BLaER1 (cell line): ENCODE measurements around the gene P2RX4.
"Not testable (repeated sequence)": the region's sequence is repeated elsewhere in the genome, so short reads cannot be mapped to it uniquely, and the experiment has no call there.

Experiments
- H3K27ac ChIP-seq: shearing (Covaris generic); formaldehyde crosslinking; 2 replicates; pipeline ENCODE4 v1.8.1; 2022
- H3K27me3 ChIP-seq: shearing (Covaris generic); formaldehyde crosslinking; 2 replicates; pipeline ENCODE4 v1.8.1; 2022
- H3K36me3 ChIP-seq: shearing (Covaris generic); formaldehyde crosslinking; 2 replicates; pipeline ENCODE4 v1.8.1; 2022
- H3K4me1 ChIP-seq: shearing (Covaris generic); formaldehyde crosslinking; 2 replicates; pipeline ENCODE4 v1.8.1; 2022
- H3K4me2 ChIP-seq: shearing (Covaris generic); formaldehyde crosslinking; 2 replicates; pipeline ENCODE4 v1.8.1; 2022
- H3K4me3 ChIP-seq: shearing (Covaris generic); formaldehyde crosslinking; 2 replicates; pipeline ENCODE4 v1.8.1; 2022
- H3K9ac ChIP-seq: shearing (Covaris generic); formaldehyde crosslinking; 2 replicates; pipeline ENCODE4 v1.8.1; 2022
- H3K9me3 ChIP-seq: shearing (Covaris generic); formaldehyde crosslinking; 2 replicates; pipeline ENCODE4 v1.8.1; 2022
- H4K20me1 ChIP-seq: shearing (Covaris generic); formaldehyde crosslinking; 2 replicates; pipeline ENCODE4 v1.8.1; 2022
- Cebpa-rat ChIP-seq: shearing (Covaris generic); IDR thresholded peaks from 2 replicates; pipeline ENCODE4 v1.8.1; 2022

Gene P2RX4

DNA sequence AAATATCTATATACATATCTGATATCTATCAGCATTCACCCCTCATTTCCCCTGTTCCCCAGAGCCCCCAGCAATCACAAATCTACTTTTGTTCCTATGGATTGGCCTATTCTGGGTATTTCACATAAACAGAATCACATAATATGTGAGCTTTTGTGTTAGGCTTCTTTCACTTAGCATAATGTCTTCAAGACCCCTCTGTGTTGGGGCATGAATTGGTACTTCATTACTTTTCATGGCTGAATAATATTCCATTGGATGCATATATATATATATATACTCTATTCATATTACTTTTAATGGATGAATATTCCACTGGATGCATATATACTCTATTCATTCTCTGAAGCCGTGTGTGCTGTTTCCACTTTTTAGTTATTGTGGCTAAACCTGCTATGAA lies 57.9 kb downstream of the P2RX4 start:
- H3K36me3 ChIP-seq: peaks cover 100% of the 10 kb centered on the region
- no peaks in the 10 kb centered on the region for H3K4me1 ChIP-seq
- no peak overlapping the region for H3K4me3 ChIP-seq
- peaks cover 37% of the 10 kb centered on the region for H4K20me1 ChIP-seq
- no peaks in the 10 kb centered on the region for H3K9me3 ChIP-seq
- H3K9ac ChIP-seq: no peak overlapping the region
- no peak overlapping the region for H3K27ac ChIP-seq
- TF ChIP-seq Cebpa-rat: no peak
- no peaks in the 10 kb centered on the region for H3K27me3 ChIP-seq
- H3K4me2 ChIP-seq: no peak overlapping the region

DNA sequence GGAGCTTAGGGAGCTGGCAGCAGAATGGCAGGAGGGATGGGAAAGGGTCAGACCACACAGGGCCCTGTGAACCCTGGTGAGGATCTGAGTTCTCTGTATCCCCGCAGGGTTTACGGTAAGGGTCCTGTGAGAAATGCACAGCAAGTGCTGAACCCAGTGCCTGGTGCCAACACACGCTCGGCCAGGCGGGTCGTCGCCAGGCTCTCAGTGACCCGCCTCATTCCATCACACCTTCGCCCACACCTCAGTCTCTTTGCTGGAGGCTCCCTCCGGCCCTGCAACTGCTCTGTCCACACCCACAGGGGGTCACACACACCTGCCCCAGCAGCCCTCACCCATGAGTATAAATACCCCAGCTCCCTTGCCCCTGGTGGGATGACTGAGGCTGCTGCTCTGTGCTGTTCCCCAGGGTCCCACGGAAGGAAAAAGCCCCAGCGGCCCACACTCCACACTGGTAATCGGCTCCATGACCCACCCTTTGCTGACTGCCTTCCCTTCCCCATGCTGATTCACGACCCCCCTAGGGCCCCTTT lies 63.5 kb downstream of the P2RX4 start:
- Histone ChIP-seq H3K27me3 (no peaks in the 10 kb centered on the region), H3K36me3 (peaks cover 97% of the 10 kb centered on the region), H4K20me1 (peaks cover 86% of the 10 kb centered on the region), H3K9me3 (no peaks in the 10 kb centered on the region), H3K4me3 (no peak overlapping the region), H3K4me1 (no peaks in the 10 kb centered on the region), H3K27ac (no peak overlapping the region), H3K9ac (no peak overlapping the region), H3K4me2 (no peak overlapping the region)
- no peak for TF ChIP-seq Cebpa-rat

GRCh38 chr12:121274036-121274763 lies 64.3 kb downstream of the P2RX4 start:
- H3K4me3 ChIP-seq: no peak overlapping the region
- H3K4me2 ChIP-seq: no peak overlapping the region
- no peaks in the 10 kb centered on the region for H3K4me1 ChIP-seq
- peaks cover 86% of the 10 kb centered on the region for H4K20me1 ChIP-seq
- no peak for TF ChIP-seq Cebpa-rat
- H3K9me3 ChIP-seq: no peaks in the 10 kb centered on the region
- H3K36me3 ChIP-seq: peaks cover 97% of the 10 kb centered on the region
- no peaks in the 10 kb centered on the region for H3K27me3 ChIP-seq
- no peak overlapping the region for H3K9ac ChIP-seq
- H3K27ac ChIP-seq: no peak overlapping the region

DNA sequence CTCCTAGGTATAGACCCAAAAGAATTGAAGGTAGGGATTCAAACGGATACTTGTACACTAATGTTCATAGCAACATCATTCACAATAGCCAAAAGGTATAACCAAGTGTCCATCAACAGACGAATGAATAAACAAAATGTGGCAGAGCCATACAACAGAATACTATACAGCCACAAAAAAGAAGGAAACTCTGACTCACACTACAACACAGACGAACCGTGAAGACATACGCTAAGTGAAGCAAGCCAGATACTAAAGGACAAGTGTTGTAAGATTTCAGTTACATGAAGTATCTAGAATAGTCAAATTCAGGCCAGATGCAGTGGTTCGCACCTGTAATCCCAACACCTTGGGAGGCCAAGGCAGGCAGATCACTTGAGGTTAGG lies 67.4 kb downstream of the P2RX4 start:
- no peaks in the 10 kb centered on the region for H3K27me3 ChIP-seq
- no peak overlapping the region for H3K4me3 ChIP-seq
- H3K9ac ChIP-seq: no peak overlapping the region
- H4K20me1 ChIP-seq: peaks cover 99% of the 10 kb centered on the region
- no peak for TF ChIP-seq Cebpa-rat
- no peak overlapping the region for H3K27ac ChIP-seq
- H3K4me2 ChIP-seq: no peak overlapping the region
- H3K4me1 ChIP-seq: no peaks in the 10 kb centered on the region
- peaks cover 87% of the 10 kb centered on the region for H3K36me3 ChIP-seq
- no peaks in the 10 kb centered on the region for H3K9me3 ChIP-seq

DNA sequence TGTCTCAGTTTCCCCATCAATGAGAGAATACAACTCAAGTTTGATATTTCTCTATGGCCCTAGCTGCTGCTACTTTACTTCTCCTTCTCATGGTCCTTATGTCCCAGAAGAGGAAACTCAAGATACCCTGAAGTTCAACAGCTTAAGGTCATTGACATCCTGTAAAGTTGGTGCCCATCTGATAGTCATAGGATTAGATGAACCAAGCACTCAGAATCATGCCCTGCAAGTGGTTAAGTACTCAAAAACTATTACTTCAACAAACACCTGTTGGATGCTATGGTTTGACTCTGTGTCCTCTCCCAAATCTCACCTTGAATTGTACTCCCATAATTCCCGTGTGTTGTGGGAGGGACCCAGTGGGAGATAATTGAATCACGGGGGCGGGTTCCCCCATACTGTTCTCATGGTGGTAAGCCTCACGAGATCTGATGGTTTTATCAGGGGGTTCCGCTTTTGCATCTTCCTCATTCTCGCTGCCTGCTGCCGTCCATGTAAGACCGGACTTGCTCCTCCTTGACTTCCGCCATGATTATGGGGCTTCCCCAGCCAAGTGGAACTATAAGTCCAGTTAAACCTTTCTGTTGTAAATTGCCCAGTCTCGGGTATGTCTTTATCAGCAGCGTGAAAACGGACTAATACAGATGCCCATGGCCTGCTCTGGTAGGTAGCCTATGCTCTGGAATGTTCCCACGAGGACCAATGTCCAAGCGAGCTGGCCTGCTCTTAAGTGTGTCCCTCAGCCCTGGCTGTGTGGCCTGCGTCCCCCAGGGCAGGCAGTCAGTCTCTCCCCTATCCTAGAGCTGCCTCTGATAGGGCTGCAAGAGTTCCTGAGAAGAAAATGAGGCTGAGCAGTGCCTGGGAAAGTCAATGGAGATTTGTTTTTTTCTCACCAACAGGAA lies 68.5 kb downstream of the P2RX4 start:
- Histone ChIP-seq H3K36me3 (peaks cover 86% of the 10 kb centered on the region), H3K27me3 (no peaks in the 10 kb centered on the region), H3K9me3 (no peaks in the 10 kb centered on the region), H3K9ac (no peak overlapping the region), H4K20me1 (peaks cover 99% of the 10 kb centered on the region), H3K4me3 (no peak overlapping the region), H3K27ac (no peak overlapping the region), H3K4me1 (no peaks in the 10 kb centered on the region), H3K4me2 (no peak overlapping the region)
- TF ChIP-seq Cebpa-rat: no peak

DNA sequence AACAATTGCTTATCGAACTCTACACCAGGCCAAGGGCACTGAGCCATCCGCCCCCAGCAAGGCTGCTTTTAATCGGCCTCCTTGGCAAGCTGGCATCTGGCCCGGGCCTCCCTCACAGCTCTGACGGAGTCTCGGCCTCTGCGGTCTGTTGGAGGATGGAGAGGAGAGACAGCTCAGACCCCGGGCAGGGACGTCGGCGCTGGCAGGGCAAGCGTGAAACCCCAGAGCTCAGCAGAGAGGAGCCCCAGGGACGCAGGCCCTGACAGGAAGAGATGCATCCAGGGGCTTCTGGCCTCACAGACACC lies 69.1 kb downstream of the P2RX4 start:
- H4K20me1 ChIP-seq: peaks cover 99% of the 10 kb centered on the region
- H3K9ac ChIP-seq: no peak overlapping the region
- no peak for TF ChIP-seq Cebpa-rat
- H3K4me3 ChIP-seq: no peak overlapping the region
- no peak overlapping the region for H3K27ac ChIP-seq
- no peak overlapping the region for H3K4me2 ChIP-seq
- H3K36me3 ChIP-seq: peaks cover 86% of the 10 kb centered on the region
- H3K4me1 ChIP-seq: no peaks in the 10 kb centered on the region
- H3K9me3 ChIP-seq: no peaks in the 10 kb centered on the region
- H3K27me3 ChIP-seq: no peaks in the 10 kb centered on the region

DNA sequence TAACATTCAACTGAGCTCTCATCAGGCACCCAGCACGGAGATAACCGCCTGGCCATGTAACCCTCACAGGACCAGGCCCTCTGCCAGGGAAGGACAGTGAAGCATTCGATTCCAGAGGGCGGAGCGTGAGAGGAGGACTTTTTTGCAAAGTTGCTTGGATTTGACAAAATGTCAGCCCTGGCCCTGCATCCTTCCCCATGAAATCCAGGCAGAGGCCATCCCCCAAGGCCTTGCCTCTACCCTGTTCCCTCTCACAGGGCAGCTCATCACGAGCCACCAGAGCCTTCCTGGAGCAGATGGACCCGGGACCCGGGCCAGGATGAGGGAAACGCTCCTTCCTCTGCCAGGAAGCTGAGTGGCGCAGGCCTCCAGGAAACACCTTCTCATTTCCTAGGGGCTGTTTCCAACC lies 69.6 kb downstream of the P2RX4 start:
- Histone ChIP-seq H3K4me1 (no peaks in the 10 kb centered on the region), H3K4me2 (no peak overlapping the region), H3K27ac (no peak overlapping the region), H4K20me1 (peaks cover 99% of the 10 kb centered on the region), H3K36me3 (peaks cover 86% of the 10 kb centered on the region), H3K9me3 (no peaks in the 10 kb centered on the region), H3K4me3 (no peak overlapping the region), H3K27me3 (no peaks in the 10 kb centered on the region), H3K9ac (no peak overlapping the region)
- TF ChIP-seq Cebpa-rat: no peak

GRCh38 chr12:121280531-121280930 lies 70.6 kb downstream of the P2RX4 start:
- not testable (repeated sequence) for H3K27me3 ChIP-seq, H3K27ac ChIP-seq, H3K9ac ChIP-seq, H3K9me3 ChIP-seq, H3K4me3 ChIP-seq, H3K4me2 ChIP-seq, H3K4me1 ChIP-seq
- Histone ChIP-seq H4K20me1 (peaks cover 99% of the 10 kb centered on the region), H3K36me3 (peaks cover 86% of the 10 kb centered on the region)

- H3K9ac ChIP-seq, H3K9me3 ChIP-seq, H3K4me1 ChIP-seq, H3K4me2 ChIP-seq, H3K4me3 ChIP-seq, H3K27me3 ChIP-seq, H3K27ac ChIP-seq: not testable (repeated sequence)
- H4K20me1 ChIP-seq: peaks cover 99% of the 10 kb centered on the region
- peaks cover 86% of the 10 kb centered on the region for H3K36me3 ChIP-seq
Measured at GRCh38 chr12:121281116-121281515, 71.2 kb downstream of the P2RX4 start.

GRCh38 chr12:121282072-121282742 lies 72.3 kb downstream of the P2RX4 start:
- Histone ChIP-seq H3K9ac (no peak overlapping the region), H3K36me3 (peaks cover 87% of the 10 kb centered on the region)
- no peak for TF ChIP-seq Cebpa-rat

DNA sequence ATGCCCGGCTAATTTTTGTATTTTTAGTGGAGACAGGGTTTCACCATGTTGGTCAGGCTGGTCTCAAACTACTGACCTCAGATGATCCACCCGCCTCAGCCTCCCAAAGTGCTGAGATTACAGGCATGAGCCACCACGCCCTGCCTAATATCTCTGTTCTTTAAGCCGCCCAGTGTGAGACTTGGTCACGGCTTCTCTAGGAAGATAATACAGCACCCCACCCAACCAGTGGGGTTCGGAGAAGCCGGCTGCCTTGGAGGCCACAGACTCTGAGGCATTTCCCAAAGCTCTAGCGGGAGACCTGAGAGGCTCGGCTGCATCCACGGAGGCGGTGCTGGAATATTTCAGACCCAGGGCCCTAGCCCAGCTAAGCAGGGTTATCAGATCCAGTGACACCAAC lies 73.0 kb downstream of the P2RX4 start:
- not testable (repeated sequence) for H3K9ac ChIP-seq, H3K4me1 ChIP-seq, H3K4me3 ChIP-seq, H3K27ac ChIP-seq, H3K27me3 ChIP-seq, H3K4me2 ChIP-seq, H3K9me3 ChIP-seq
- peaks cover 100% of the 10 kb centered on the region for H4K20me1 ChIP-seq
- peaks cover 86% of the 10 kb centered on the region for H3K36me3 ChIP-seq

More at GRCh38 chr12:121282072-121282742, 72.3 kb downstream of the P2RX4 start:
- peaks cover under 1% of the 10 kb centered on the region; the same call in 1 of the 2 replicates for H3K4me1 ChIP-seq
- H3K27me3 ChIP-seq: no peaks in the 10 kb centered on the region
- peaks cover 100% of the 10 kb centered on the region for H4K20me1 ChIP-seq
- no peaks in the 10 kb centered on the region for H3K9me3 ChIP-seq
- H3K27ac ChIP-seq: no peak overlapping the region
- H3K4me3 ChIP-seq: no peak overlapping the region
- no peak overlapping the region for H3K4me2 ChIP-seq
